GM21737 (cell line): ENCODE results near the gene PSMC2.
"Not testable (repeated sequence)": the region's sequence is repeated elsewhere in the genome, so short reads cannot be mapped to it uniquely, and the experiment has no call there.

ENCODE experiments used
- ATAC-seq: cut with Tn5 transposase; IDR thresholded peaks from one replicate; pipeline ENCODE4 v1.9.1; 2021; ENCODE audit warnings: mild to moderate bottlenecking, moderate library complexity; ENCODE audit not compliant: unreplicated experiment

PSMC2 gene

DNA sequence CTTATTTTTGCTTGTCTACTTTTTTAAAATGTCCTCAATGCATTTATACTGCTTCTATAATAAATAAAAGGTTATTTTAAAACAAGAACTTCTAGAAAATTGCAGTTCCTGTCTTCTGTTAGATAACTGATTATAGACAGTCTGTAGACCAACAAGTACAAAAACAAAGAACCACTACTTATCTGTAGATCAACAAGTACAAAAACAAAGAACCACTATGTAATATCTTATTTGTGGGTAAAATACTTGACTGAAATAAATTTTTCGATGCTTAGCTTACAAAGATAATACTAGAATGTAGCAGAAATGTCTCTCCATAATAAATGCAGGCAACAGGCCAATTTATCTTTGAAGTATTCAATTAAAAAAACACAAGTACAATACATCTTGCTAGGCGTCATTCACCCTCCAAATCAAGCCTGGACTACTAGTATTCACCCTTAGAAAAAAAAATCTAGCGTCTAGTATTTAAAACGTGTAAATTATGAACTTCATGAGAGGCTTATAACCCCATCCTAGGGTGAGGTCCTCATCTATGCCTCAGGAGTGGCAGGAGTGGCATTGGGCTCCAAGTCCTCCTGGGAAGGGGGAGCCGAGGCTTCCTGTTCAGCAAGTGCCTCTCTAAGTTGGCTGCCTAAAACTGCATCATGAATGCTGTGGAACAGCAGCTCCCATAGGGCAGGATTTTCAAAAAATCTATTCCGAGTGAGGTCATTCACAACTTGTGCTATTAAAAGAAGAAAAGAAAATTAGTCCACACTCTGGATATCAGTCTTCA is 26.6 kb downstream of the PSMC2 start:
- no peak for ATAC-seq

DNA sequence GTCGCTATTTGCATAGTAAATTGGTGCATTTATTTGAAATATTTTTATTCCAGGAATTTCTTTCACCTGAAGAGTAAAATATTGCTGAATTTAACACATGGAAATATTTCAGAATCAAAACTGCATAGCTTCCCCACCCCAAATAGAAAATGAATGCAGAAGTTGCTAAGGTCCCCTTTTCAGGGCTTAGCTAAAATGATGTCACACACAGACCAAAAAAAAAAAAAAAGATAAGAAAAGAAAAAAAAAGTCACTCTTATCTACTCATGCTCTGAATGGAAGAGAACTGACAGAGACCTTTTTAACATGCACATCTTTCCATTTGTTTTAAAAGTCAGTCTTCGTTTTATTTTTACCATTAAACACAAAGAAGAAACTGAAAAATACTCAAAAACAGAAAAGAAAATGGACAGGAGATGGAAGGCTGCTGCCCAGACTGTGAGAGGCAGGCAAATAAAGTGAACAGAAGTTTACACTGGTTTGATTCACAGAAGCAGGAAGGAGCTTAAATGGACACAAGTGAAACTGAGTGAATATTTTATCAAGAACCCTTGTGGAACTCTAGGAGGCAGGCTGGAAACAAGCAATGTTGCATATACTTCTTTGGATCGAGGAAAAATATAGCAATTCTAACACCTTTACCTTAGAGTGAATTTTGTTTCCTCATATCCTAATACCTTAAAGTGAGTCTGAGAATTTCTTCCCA is 32.0 kb downstream of the PSMC2 start:
- no peak for ATAC-seq

DNA sequence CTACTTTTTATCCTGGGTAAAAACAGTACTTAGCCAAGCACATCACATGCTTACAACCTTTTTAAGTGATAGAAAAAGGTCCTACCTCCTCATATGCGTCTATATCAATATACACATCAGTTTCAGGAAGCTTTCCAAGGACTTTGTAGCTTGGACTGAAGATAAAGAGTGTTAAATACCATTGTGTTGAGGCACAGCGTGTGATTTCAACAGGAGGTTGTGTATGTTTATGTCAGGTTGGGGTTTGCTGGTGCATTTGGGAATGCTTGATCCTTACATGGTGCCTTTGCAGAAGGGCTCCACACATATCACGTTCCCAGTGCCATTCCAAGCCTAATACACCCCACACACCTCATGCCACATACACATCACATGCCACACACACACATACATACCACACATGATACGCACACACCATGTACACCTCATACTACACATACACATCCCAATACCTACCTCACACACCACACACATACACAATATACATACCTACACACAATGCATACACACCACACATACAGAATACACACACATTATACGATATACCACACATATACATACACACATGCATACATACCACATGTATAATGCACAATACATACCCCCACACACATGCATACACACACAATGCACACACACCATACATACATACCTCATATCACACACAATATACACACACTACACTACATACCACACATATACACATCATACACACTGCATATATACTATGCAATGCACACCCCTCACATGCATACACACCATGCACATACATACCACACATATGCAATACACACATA is 33.1 kb downstream of the PSMC2 start:
- ATAC-seq, result no peak

DNA sequence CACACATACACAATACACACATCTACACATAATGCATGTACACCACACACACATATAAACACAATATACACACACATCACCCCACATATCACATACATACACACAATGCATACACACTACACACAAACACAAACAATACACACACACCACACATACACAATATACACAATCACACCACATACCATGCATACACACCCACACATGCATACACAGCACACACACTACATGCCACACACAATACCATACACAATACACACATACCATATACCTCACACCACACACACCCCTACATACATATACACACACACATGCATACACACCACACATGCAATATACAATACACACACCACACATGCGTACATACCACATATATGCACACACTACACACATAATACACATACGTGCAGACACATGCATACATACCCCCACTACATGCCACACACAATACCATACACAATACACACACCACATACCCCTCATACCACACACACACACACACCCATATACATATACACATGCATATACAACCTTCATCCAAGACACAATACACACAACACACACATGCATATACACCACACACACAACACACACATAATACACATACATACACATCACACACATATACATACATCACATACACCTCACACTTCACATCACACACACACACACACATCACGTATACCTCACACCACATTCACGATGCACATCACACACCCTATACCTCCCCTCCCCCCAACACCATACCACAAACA is 34.0 kb downstream of the PSMC2 start:
- ATAC-seq, result no peak

DNA sequence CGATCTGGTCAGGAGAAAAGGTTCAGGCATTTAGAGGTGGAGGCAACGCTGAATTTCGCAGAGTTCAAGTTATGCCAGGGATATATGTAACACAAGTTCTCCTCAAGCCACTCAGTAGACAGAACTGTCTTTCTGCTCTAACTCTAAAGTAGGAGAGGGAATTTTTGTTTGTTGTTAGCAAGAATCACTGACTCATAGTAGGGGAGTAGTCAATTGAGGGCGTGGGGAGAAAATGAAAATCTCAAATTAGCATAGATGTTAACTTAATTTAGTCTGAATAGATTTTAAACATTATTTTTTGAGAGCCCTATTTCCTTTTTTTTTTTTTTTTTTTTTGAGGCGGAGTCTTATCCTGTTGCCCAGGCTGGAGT is 34.6 kb downstream of the PSMC2 start:
- ATAC-seq, result no peak

DNA sequence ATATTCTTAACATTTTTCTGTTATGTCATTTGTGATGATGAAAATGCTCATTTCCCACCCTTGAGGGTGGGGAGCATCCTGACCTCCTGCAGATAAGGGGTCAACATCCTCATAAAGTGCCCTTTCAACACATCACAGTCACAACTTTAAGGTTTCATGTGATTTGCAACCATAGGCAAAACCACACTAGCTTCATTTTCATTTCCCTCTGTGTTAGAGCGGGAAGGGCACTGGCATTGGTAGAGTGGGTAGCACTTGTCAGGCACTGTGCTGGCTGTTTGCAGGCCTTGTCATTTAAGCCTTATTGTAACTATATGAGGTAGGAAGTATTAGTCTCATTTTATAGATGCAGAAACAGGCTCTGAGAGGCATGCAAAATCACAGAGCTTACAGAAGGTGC is 39.8 kb downstream of the PSMC2 start:
- no peak for ATAC-seq

DNA sequence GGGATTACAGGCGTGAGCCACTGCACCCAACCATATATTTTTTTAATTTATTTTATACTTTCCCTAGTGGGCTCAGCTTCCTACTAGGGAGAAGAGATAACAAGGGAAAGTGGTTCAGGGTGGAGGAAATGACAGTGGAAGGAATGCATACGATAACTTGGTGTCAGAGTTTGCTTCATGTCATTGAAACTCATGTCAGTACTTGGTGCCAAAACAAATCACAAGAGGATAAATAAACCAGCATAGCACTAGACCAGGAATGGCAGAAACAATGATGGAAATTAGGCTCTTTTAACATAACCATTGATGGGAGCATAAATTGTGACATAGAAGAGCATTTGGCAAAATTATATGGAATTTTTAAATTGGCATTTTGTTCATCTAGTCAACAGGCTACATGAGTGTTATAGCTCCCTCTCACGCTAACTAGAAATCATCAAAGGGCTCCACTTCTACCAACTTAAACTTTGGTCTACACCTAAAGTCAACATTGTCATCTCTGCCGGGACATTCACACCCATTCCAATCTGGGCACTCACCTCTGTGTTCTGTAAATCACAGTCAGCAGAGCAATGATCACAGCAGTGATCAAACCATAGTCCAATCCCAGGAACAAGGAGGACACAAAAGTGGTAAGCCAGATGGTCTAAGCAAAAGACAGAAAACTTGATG is 41.2 kb downstream of the PSMC2 start:
- ATAC-seq, result no peak

DNA sequence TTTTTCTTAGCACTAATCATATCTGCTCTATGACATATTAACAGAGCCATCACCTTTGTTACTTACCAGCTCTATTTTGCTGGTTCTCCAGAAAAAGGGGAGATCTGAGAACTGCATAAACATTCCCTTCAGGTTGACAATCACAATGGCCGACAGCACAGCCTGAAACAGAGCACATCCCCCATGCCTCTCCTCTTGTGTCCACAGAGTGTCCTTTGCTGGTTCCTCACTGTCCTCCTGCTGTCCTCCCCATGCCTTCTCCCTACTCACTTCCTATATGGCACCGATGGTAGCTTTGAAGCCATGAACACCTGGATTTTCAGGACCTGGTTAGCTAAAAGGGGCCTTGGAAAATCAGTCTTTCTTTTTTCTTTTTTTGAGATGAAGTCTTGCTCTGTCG is 41.8 kb downstream of the PSMC2 start:
- no peak for ATAC-seq

DNA sequence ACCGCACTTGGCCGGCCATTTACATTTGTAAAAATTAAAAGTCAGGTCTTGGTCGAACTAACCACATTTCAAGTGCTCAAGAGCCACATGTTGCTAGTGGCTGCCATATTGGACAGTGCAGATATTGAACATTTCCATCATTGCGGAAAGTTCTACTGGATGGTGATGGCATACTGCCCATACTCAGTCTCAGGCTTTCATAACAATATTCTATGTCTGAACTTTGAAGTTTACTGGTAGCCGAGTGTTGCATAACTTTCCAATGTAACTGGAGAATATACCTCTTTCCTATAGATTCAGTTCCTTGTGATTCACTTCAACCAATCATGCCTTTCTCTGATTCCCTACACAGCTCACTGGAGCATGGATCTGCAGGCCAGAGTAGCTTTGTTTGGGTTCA is 43.7 kb downstream of the PSMC2 start:
- ATAC-seq, result no peak

DNA sequence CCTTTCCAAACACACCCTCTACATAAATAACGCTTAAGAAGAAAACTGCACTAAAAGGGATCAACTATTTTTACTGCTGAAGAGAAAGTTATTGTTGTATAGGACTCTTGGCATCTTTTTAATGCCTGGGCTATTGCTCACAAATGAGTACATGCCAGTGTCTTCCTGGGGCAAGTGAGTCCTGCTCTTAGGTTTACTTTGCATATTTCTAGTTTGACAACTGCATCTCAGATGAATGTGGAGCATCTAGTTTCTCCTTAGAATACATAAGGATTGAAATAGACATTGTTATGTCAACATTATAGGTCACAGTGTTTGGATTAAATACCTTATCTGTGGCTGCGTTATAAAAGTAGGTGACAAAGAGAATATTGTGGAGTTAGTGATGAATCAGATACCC is 44.5 kb downstream of the PSMC2 start:
- ATAC-seq, result no peak

DNA sequence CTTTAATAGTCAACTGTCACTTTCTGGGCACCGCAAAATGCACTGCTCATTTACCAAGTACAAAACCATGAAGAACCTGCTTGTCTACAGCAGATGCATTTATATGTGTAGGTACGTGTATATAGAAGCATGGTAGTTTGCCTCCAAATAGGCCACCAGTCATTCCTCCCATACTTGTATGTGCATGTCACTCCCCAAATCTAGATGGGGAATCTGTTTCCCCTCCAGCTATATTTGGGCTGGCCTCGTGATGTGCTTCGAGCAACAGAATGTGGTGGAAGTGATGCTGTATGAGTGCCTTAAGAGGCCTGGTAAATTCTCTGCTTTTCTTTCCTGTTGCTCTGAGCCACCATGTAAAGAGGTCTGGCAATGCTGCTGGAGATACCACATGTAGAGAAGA is 47.1 kb downstream of the PSMC2 start:
- ATAC-seq, result no peak

DNA sequence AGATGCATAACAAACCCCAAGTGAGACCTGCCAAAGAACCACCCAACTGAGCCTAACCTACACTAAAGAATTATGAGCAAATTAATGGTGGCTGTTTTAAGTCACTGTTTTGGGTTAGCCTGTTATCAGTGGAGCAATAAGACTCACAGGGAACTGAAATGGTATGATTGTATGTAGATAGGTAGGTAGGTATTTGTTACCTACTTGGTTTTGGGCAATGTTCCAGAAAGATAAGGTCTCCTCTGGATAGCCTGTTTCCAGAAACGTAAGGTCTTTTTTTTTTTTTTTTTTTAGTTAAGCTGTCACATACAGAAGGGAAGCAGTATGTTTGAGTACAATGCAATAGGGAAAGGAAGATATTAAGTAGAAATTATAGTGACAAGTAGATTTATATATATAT is 47.6 kb downstream of the PSMC2 start:
- ATAC-seq, result no peak

DNA sequence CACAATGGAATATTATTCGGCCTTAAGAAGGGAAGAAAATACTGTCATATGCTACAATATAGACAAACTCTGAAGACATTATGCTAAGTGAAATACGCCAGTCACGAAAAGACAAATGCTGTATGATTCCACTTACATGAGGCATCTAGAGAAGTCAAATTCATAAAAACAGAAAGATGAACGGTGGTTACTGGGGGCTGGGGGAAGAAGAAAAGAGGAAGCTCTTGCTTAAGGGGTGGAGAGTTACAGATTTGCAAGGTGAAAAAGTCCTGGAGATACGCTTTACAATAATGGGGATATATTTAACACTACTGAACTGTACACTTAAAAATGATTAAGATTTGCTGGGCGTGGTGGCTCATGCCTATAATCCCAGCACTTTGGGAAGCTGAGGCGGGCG is 49.0 kb downstream of the PSMC2 start:
- ATAC-seq, result no peak

DNA sequence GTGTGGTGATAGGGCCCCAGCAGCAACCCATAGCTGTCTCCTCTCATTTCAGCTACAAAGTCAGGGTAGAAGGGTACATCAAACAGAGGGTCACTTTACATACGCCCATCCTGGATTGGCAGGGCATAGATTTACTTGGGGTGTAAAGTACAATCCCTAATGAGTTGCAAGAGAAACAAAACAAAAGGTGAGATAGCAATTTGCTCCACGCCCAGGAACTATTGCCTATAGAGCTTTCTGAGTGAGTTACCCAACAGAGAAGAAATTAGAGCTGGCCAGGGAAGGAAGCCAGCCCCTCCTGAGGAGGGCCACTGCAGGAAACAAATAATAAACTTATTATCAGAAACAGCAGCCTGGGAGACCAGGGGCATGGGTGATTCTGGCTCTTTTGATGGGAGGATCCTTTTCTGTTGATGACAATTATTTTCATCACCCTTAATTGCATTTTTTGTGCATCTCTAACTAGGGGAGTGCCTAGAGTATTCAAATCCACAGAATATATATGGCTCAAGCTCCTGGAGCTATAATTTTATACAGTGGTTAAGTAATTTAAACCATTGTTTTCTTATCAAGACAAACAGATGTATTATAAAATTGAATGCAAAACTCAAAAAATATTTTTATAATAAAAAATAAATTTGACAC is 51.2 kb downstream of the PSMC2 start:
- ATAC-seq, result no peak

DNA sequence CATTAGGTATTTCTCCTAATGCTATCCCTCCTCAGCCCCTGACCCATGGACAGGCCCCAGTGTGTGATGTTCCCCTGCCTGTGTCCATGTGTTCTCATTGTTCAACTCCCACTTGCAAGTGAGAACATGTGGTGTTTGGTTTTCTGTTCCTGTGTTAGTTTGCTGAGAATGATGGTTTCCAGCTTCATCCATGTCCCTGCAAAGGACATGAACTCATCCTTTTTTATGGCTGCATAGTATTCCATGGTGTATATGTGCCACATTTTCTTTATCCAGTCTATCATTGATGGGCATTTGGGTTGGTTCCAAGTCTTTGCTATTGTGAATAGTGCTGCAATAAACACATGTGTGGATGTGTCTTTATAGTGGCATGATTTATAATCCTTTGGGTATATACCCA is 52.2 kb downstream of the PSMC2 start:
- not testable (repeated sequence) for ATAC-seq

DNA sequence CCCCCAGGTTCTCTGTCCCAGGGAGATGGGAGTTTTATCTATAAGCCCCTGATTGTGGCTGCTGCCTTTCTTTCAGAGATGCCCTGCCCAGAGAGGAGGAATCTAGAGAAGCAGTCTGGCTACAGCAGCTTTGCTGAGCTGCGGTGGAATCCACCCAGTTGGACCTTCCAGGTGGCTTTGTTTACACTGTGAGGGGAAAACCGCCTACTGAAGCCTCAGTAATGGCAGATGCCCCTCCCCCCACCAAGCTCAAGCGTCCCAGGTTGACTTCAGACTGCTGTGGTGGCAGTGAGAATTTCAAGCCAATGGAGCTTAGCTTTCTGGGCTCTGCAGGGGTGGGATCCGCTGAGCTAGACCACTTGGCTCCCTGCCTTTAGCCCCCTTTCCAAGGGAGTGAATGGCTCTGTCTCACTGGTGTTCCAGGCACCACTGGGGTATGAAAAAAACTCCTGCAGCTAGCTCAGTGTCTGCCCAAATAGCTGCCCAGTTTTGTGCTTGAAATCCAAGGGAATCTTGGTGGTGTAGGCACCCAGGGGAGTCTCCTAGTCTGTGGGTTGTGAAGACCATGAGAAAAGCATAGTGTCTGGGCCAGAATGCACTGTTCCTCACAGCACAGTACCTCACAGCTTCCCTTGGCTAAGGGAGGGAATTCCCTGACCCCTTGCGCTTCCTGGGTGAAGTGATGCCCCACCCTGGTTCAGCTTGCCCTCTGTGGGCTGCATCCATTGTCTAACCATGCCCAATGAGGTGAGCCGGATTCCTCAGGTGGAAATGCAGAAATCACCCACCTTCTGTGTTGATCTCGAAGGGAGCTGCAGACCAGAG is 58.6 kb downstream of the PSMC2 start:
- not testable (repeated sequence) for ATAC-seq

DNA sequence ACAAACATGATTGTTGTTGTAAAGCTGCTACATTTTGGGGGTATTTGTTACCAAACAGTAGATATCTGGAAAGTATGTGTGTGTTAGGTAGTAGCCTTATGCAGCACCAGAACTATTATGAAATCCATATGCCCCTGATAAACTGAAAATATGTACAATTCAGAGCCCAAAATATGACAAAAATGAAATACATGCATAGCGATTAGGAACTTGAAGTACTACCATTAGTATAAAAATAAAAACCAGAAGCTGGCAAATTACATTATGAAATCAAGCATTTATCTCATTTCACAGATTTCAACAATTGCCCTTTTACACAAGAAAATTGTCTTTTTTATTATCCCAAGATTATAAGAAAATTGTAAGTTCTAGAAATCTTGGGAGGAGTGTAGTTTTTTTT is 64.7 kb downstream of the PSMC2 start:
- ATAC-seq, result no peak

DNA sequence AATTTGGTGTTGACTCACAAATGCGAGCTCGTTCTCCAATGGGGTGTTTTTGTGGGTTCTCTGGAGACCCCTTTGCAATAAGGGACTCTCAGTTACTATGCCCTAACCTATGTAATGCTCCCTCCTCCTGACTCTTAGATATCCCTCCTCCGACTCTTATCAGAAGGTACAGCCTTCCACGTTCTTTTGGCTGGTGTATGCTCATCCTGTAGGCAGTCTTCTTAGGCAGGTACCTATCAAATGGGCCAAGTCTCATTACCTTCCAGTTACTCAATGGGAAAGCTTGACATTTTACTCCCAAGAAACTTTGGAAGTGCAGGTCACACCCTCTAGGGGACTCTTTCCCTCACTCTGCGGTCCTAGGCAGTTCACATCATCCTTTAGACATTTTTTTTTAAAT is 66.0 kb downstream of the PSMC2 start:
- no peak for ATAC-seq

DNA sequence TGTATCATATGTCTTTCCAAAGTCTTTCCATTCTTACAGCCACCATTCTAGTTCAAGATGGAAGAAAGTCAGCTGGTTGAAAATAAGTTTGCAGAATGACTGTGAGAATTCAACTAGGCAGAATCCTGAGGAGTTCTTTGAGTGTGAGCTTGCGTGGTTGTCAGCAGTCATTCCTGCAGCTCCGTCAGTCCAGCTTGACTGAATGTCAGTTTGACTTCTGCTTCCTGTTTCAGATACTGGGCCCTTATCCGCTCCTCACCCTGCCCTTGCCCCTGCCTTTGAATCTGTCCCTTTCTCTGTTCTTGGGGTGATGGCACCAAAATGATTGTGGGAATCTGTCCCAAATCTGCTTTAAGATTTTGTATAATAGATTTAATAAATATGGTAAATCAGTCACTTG is 70.8 kb downstream of the PSMC2 start:
- ATAC-seq, result no peak
